HEK293 (cell line): ENCODE measurements around the gene MARCOL.
"Not testable (repeated sequence)": the region's sequence is repeated elsewhere in the genome, so short reads cannot be mapped to it uniquely, and the experiment has no call there.

ENCODE experiments used
- CTCF ChIA-PET: fragments of 350-600 bp; formaldehyde crosslinking; extraction: SDS; loops from one replicate; lab custom pipeline; 2021; ENCODE audit warnings: antibody characterized with exemption; lab: Yijun Ruan, JAX
- POLR2A ChIA-PET: fragments of 300-600 bp; formaldehyde crosslinking; extraction: SDS; loops from one replicate; lab custom pipeline; 2020; ENCODE audit warnings: antibody characterized with exemption, inconsistent platforms; lab: Yijun Ruan, JAX
- H3K27ac ChIP-seq: fragments of 200-500 bp; sonication (Bioruptor generic); 2 replicates; pipeline ENCODE4 v1.5.1; 2014; ENCODE audit warnings: low read depth, low read length, control low read depth, inconsistent platforms; ENCODE audit errors: extremely low read depth
- H3K36me3 ChIP-seq, 2 experiments: fragments of 200-500 bp in 1 of 2; sonication (Bioruptor generic) in 1 of 2; 1 replicate in 1 of 2; 2 replicates in 1 of 2; pipeline ENCODE4 v1.5.1; 2014 to 2017; ENCODE audit warnings: inconsistent platforms in 2 of 2, low read length in 2 of 2; ENCODE audit not compliant: control insufficient read depth in 2 of 2, insufficient read depth in 1 of 2
- H3K4me1 ChIP-seq: fragments of 200-500 bp; sonication (Bioruptor generic); 2 replicates; pipeline ENCODE4 v1.5.1; 2014; ENCODE audit warnings: mild to moderate bottlenecking, low read length, inconsistent platforms; ENCODE audit not compliant: control insufficient read depth, insufficient read depth
- H3K4me3 ChIP-seq: 2 replicates; pipeline ENCODE4 v1.5.1; 2011; ENCODE audit warnings: low read depth, mild to moderate bottlenecking, control low read depth, low read length, moderate library complexity
- H3K9me3 ChIP-seq: fragments of 200-500 bp; sonication (Bioruptor generic); 2 replicates; pipeline ENCODE4 v1.5.1; 2014; ENCODE audit warnings: low read depth, low read length, inconsistent platforms; ENCODE audit not compliant: control insufficient read depth, insufficient read depth
- REPIN1 ChIP-seq: fragments of 450-650 bp; formaldehyde crosslinking; IDR thresholded peaks from 2 replicates; pipeline ENCODE4 v1.5.1; 2017; ENCODE audit warnings: missing biosample characterization, missing genetic modification characterization, low read depth
- SCRT1 ChIP-seq: fragments of 450-650 bp; formaldehyde crosslinking; IDR thresholded peaks from 2 replicates; pipeline ENCODE4 v1.5.1; 2016; ENCODE audit warnings: missing biosample characterization, missing genetic modification characterization, borderline replicate concordance
- TCF7L2 ChIP-seq: IDR thresholded peaks from 2 replicates; pipeline ENCODE4 v1.6.1; 2011; ENCODE audit warnings: low read depth, mild to moderate bottlenecking, inconsistent platforms, low read length, moderate library complexity, borderline replicate concordance
- ZNF146 ChIP-seq: fragments of 450-650 bp; formaldehyde crosslinking; IDR thresholded peaks from 2 replicates; pipeline ENCODE4 v1.5.1; 2016; ENCODE audit warnings: missing biosample characterization, missing genetic modification characterization
- ZNF16 ChIP-seq: fragments of 450-650 bp; formaldehyde crosslinking; IDR thresholded peaks from 2 replicates; pipeline ENCODE4 v1.5.1; 2016; ENCODE audit warnings: low read depth, missing biosample characterization, missing genetic modification characterization
- ZNF202 ChIP-seq: fragments of 450-650 bp; formaldehyde crosslinking; IDR thresholded peaks from 2 replicates; pipeline ENCODE4 v1.5.1; 2016; ENCODE audit warnings: missing biosample characterization, missing genetic modification characterization, borderline replicate concordance
- ZNF341 ChIP-seq: fragments of 450-650 bp; formaldehyde crosslinking; IDR thresholded peaks from 2 replicates; pipeline ENCODE4; 2016; ENCODE audit warnings: low read depth, missing biosample characterization, missing genetic modification characterization
- ZNF48 ChIP-seq: fragments of 450-650 bp; formaldehyde crosslinking; IDR thresholded peaks from 2 replicates; pipeline ENCODE4 v1.5.1; 2016; ENCODE audit warnings: missing biosample characterization, missing genetic modification characterization
- ZNF660 ChIP-seq: fragments of 450-650 bp; IDR thresholded peaks from 2 replicates; pipeline ENCODE4 v1.5.1; 2018; ENCODE audit warnings: missing biosample characterization, mild to moderate bottlenecking, missing genetic modification characterization
- TF ChIP-seq, protein P1 (sequence below): fragments of 450-650 bp; IDR thresholded peaks from 2 replicates; pipeline ENCODE4 v1.5.1; 2018; ENCODE audit warnings: missing biosample characterization, mild to moderate bottlenecking, missing genetic modification characterization
- TF ChIP-seq, protein P2 (sequence below): fragments of 450-650 bp; formaldehyde crosslinking; IDR thresholded peaks from 2 replicates; pipeline ENCODE4 v1.5.1; 2016; ENCODE audit warnings: missing biosample characterization, missing genetic modification characterization, borderline replicate concordance
- TF ChIP-seq, protein P3 (sequence below): fragments of 450-650 bp; formaldehyde crosslinking; IDR thresholded peaks from 2 replicates; pipeline ENCODE4 v1.5.1; 2016; ENCODE audit warnings: missing biosample characterization, missing genetic modification characterization

Gene MARCOL

GRCh38 chr5:148261221-148261620 lies 22.9 kb downstream of the MARCOL start (continued):
- TF ChIP-seq, protein P1, sequence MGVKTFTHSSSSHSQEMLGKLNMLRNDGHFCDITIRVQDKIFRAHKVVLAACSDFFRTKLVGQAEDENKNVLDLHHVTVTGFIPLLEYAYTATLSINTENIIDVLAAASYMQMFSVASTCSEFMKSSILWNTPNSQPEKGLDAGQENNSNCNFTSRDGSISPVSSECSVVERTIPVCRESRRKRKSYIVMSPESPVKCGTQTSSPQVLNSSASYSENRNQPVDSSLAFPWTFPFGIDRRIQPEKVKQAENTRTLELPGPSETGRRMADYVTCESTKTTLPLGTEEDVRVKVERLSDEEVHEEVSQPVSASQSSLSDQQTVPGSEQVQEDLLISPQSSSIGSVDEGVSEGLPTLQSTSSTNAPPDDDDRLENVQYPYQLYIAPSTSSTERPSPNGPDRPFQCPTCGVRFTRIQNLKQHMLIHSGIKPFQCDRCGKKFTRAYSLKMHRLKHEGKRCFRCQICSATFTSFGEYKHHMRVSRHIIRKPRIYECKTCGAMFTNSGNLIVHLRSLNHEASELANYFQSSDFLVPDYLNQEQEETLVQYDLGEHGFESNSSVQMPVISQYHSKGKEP (tag by site-specific recombination): no peak
- no peak for TF ChIP-seq REPIN1 (tag by site-specific recombination)

DNA sequence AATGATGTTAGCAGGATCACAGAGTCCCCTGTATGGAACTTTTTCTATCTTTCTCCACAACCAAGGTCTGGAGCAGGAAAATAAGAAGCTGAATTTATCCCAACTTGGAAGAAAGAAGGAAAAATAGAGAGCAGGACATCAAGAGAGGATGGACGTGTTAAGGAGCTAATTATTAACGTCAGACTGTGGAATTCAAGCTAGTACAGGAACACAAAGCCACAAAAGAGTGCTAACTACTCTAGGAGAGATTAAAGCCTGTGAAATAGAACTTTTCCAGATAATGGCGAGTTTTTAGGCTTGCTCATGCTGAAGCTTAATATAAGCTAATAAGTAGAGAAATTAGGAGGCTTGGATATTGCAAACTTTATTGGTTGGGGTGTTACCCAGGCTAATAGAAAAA lies 29.6 kb downstream of the MARCOL start:
- H3K4me1 ChIP-seq: no peaks in the 10 kb centered on the region
- no peaks in the 10 kb centered on the region for H3K9me3 ChIP-seq
- POLR2A ChIA-PET: no interaction called here
- no peak overlapping the region for H3K27ac ChIP-seq
- CTCF ChIA-PET: interaction anchor here (0.5 to 0.6 kb wide), 2 partner anchors 88 to 1508 kb away, joined by 3 to 4 read pairs; no protein-coding TSS in a partner anchor
- H3K4me3 ChIP-seq: no peak overlapping the region
- TF ChIP-seq ZNF16 (tag by site-specific recombination) (no peak), ZNF202 (no peak), SCRT1 (tag by site-specific recombination) (no peak), ZNF48 (no peak)
- TF ChIP-seq, protein P2, sequence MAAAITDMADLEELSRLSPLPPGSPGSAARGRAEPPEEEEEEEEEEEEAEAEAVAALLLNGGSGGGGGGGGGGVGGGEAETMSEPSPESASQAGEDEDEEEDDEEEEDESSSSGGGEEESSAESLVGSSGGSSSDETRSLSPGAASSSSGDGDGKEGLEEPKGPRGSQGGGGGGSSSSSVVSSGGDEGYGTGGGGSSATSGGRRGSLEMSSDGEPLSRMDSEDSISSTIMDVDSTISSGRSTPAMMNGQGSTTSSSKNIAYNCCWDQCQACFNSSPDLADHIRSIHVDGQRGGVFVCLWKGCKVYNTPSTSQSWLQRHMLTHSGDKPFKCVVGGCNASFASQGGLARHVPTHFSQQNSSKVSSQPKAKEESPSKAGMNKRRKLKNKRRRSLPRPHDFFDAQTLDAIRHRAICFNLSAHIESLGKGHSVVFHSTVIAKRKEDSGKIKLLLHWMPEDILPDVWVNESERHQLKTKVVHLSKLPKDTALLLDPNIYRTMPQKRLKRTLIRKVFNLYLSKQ (tag by site-specific recombination): no peak
- H3K36me3 ChIP-seq: no peaks in the 10 kb centered on the region

DNA sequence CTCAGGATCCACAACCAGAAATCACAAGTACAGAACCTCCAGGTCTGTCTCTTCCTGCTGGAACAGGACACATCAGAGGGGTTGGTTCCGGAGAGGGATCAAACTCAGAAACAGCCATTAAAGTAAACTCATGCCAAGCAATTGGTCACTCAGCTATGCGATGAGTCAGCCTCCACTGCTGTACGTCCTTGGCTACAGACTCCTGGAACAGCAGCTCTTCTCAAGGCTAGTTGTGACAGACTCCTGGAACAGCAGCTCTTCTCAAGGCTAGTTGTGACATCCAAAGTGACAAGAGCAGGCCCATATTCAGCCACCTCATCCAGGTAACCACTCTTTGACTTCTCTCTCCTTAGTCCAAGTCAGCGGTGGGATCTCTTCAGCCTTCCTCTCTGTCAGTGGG lies 30.2 kb downstream of the MARCOL start, which contains the start of gene SPINK13:
Gene SPINK13, plus strand, starts transcription at position 229 of the 400 bp plus-strand sequence. CDS start 1,279 bp downstream, outside the sequence.
- CTCF ChIA-PET: no interaction called here
- H3K4me3 ChIP-seq: no peak within 1 kb of the TSS
- H3K27ac ChIP-seq: no peak within 1 kb of the TSS
- H3K36me3 ChIP-seq: no peaks in the 10 kb centered on the region
- TF ChIP-seq ZNF660 (no peak), ZNF341 (tag by site-specific recombination) (peak; percentile 54), TCF7L2 (no peak)
- no peaks in the 10 kb centered on the region for H3K9me3 ChIP-seq
- POLR2A ChIA-PET: no interaction called here
- no peaks in the 10 kb centered on the region for H3K4me1 ChIP-seq

DNA sequence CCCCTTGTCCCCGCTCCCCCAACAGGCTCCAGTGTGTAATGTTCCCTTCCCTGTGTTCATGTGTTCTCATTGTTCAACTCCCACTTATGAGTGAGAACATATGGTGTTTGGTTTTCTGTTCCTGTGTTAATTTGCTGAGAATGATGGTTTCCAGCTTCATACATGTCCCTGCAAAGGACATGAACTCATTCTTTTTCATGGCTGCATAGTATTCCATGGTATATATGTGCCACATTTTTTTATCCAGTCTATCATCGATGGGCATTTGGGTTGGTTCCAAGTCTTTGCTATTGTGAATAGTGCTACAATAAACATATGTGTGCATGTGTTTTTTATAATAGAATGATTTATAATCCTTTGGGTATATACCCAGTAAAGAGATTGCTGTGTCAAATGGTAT lies 36.8 kb downstream of the MARCOL start:
- H3K27ac ChIP-seq, H3K4me3 ChIP-seq, CTCF ChIA-PET, POLR2A ChIA-PET, H3K4me1 ChIP-seq, H3K36me3 ChIP-seq, H3K9me3 ChIP-seq: not testable (repeated sequence)
- TF ChIP-seq, protein P3, sequence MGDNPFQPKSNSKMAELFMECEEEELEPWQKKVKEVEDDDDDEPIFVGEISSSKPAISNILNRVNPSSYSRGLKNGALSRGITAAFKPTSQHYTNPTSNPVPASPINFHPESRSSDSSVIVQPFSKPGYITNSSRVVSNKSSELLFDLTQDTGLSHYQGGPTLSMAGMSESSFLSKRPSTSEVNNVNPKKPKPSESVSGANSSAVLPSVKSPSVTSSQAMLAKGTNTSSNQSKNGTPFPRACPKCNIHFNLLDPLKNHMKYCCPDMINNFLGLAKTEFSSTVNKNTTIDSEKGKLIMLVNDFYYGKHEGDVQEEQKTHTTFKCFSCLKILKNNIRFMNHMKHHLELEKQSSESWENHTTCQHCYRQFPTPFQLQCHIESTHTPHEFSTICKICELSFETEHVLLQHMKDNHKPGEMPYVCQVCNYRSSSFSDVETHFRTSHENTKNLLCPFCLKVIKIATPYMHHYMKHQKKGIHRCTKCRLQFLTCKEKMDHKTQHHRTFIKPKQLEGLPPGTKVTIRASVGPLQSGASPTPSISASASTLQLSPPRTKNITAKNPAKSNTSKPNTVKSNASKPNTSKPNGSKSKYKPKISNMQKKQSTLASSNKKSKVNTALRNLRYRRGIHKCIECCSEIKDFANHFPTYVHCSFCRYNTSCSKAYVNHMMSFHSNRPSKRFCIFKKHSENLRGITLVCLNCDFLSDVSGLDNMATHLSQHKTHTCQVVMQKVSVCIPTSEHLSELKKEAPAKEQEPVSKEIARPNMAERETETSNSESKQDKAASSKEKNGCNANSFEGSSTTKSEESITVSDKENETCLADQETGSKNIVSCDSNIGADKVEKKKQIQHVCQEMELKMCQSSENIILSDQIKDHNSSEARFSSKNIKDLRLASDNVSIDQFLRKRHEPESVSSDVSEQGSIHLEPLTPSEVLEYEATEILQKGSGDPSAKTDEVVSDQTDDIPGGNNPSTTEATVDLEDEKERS (tag by site-specific recombination): 0 out of 2 replicates have a peak, but pooled peaks have one; percentile 10
- TF ChIP-seq ZNF146 (tag by site-specific recombination): peak; percentile 87
